Astrocyte of the spinal cord (primary cell): ENCODE data around the gene P2RY8.
"Not testable (repeated sequence)": the region's sequence is repeated elsewhere in the genome, so short reads cannot be mapped to it uniquely, and the experiment has no call there.

Source experiments
- DNase-seq: peaks from one replicate; pipeline ENCODE4 v3.0.0; 2011; ENCODE audit warnings: low read depth, low spot score
- H3K4me3 ChIP-seq: 2 replicates; pipeline ENCODE4 v1.5.1; 2011; ENCODE audit warnings: low read depth, mild to moderate bottlenecking, low read length, moderate library complexity
- in situ Hi-C: cut with HindIII; loops from 2 replicates; pipeline ENCODE4 v1.10.0; 2017; ENCODE audit warnings: low sequenced_read_pairs
- TF ChIP-seq, protein P1 (sequence below): IDR thresholded peaks from 2 replicates; pipeline ENCODE4 v1.5.1; 2012; ENCODE audit warnings: low read depth, mild to moderate bottlenecking, low read length, inconsistent platforms

P2RY8 gene

DNA sequence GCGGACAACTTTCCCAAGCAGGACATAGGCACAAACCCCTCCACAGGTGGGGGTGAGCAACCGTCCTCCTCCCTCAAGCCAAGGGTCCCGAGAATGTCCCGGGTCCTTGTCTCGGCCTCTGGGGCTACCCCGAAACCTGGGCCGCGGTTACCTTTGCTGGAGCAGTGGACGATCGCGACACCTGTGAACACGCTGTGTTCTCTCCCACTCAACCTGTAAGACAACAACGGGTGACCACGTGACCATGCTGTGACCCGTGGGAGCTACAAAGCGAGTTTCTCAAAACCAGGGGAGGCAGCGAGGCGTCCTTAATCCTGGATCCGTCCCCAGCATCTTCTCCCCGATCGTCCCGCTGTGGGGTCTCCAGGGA lies 102.1 kb downstream of the P2RY8 start:
- TF ChIP-seq, protein P1, sequence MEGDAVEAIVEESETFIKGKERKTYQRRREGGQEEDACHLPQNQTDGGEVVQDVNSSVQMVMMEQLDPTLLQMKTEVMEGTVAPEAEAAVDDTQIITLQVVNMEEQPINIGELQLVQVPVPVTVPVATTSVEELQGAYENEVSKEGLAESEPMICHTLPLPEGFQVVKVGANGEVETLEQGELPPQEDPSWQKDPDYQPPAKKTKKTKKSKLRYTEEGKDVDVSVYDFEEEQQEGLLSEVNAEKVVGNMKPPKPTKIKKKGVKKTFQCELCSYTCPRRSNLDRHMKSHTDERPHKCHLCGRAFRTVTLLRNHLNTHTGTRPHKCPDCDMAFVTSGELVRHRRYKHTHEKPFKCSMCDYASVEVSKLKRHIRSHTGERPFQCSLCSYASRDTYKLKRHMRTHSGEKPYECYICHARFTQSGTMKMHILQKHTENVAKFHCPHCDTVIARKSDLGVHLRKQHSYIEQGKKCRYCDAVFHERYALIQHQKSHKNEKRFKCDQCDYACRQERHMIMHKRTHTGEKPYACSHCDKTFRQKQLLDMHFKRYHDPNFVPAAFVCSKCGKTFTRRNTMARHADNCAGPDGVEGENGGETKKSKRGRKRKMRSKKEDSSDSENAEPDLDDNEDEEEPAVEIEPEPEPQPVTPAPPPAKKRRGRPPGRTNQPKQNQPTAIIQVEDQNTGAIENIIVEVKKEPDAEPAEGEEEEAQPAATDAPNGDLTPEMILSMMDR, result no peak
- in situ Hi-C loops, result no loop called here
- H3K4me3 ChIP-seq, result no peak overlapping the region
- DNase-seq, result no peak

DNA sequence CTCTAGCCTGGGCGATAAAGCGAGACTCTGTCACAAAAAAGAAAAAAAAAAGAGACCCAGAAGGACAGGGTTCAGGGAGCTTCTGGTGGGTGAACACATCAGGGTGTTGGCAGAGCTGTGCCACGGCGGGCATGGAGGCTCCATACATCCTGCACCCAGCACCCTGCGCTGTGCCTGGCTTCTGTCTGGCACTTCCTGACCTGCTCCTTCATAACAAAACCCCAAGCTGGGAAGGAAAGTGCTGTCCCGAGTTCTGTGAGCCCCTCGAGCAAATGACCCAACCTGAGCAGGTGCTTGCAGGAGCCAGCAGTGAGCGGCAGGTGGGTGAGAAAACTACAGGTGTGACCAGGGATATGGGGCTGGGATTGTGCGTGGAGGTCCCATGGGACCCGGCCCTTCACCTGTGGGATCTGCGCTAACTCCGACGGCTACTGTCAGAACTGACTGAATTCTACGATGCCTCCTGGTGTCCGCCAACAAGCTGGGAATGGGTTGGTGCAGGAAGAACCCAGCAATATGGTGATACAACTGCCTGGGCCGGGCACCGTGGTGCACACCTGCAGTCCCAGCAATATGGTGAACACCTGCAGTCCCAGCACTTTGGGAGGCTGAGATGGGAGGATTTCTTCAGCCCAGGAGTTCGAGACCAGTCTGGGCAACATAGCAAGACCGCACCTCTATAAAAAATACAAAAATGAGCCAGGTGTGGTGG lies 103.2 kb downstream of the P2RY8 start:
- DNase-seq, result no peak
- H3K4me3 ChIP-seq, result no peak overlapping the region
- TF ChIP-seq, protein P1, result no peak
- in situ Hi-C loops, result no loop called here

DNA sequence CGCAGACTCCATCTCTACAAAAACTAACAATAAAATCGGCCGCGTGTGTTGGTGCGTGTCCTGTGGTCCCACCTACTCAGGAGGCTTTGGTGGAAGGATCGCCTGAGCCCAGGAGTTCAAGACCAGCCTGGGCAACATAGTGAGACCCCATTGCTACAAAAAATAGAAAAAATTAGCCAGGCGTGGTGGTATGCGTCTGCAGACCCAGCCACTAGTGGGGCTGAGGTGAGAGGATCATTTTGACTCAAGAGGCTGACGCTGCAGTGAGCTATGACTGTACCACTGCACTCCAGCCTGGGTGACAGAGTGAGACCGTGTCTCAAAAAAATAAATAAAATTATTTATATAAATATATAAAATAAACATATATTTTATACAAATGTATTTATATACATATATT lies 106.5 kb downstream of the P2RY8 start:
- in situ Hi-C loops, result no loop called here
- H3K4me3 ChIP-seq, result no peak overlapping the region
- TF ChIP-seq, protein P1, result no peak
- no peak for DNase-seq

DNA sequence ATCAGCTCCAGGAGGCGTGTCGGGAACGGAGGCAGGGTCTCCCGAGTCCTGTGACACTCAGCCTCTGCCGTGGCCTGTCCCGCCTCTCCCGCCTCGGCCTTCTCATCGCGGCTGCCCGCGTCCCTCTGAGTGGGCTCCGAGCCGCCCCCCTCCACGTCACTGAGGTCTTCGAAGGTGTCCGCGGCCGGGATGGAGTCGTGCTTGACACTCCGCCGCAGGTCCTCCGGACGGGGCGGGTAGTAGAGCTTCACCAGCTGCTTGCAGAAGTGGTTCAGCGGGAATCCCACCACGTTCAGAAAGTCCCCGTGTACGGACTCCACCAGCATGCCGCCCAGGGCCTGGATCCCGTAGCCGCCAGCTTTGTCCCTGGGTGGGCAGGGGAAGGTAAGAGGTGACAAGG lies 109.2 kb downstream of the P2RY8 start:
- in situ Hi-C loops, result no loop called here
- TF ChIP-seq, protein P1, result no peak
- H3K4me3 ChIP-seq, result no peak overlapping the region
- no peak for DNase-seq

DNA sequence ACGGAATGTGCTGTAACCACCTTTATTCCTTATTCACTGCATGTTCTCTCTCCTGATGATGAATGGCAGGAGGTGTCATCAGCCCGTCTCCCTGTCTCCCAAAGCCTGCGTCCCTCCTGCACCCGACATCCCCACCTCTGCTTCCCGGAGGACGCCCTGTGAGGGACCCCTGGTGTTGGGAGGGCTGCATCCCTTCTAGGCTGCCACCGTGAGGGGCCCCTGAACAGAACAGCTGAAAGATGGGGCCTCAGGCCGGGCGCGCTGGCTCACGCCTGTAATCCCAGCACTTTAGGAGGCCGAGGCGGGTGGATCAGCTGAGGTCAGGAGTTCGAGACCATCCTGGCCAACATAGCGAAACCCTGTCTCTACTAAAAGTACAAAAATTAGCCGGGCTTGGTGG lies 110.7 kb downstream of the P2RY8 start:
- in situ Hi-C loops, result not testable (repeated sequence)

DNA sequence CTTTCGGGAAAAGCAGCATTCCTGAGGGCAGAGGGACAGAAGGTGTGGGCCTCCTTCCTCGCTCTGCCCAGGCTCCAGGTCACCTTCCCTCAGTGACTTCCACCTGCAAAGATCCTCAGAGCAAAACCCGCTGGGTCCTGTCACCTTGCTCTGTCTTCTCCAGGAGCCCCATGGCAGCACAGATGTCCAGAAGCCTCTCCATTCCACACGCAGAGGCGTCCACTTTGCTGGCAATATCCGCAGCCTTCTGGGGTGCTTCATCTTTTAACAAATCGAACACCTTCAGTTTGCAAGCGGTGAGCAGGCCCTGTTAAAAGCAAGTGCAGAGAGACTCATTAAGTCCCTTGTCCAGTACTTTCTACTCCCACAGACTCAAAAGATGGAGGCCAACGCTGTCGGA lies 111.6 kb downstream of the P2RY8 start:
- DNase-seq, result no peak
- TF ChIP-seq, protein P1, result no peak
- H3K4me3 ChIP-seq, result no peak overlapping the region
- in situ Hi-C loops, result no loop called here

More for the DNA sequence above, 110.7 kb downstream of the P2RY8 start:
- DNase-seq, H3K4me3 ChIP-seq: not testable (repeated sequence)

DNA sequence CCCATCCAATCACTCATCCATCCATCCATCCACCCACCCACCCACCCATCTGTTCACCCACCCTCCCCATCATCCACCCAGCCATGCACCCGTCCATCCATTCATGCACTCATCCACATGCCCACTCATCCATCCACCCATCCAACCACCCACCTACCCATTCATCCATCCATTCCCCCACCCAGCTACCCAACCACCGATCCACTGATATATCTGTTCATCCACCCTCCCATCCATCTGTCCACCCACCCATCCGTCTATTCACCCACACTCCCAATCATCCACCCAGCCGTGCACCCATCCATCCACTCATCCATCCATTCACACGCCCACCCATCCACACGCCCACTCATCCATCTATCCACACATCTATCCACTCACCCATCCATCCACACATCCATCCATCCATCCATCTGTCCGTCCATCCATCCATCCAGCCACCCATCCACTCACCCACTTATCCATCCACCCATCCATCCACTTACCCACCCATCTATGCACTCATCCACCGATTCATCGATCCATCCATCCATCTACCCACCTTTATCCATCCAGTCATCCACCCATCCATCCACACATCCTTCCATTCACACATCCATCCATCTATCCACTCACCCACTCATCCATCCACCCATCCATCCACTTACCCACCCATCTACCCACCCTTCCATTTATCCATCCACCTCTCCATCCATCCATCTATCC lies 112.7 kb downstream of the P2RY8 start:
- H3K4me3 ChIP-seq, result no peak overlapping the region
- in situ Hi-C loops, result no loop called here
- TF ChIP-seq, protein P1, result no peak
- DNase-seq, result no peak
